ENCODE data around the gene ZNF576.

DNA sequence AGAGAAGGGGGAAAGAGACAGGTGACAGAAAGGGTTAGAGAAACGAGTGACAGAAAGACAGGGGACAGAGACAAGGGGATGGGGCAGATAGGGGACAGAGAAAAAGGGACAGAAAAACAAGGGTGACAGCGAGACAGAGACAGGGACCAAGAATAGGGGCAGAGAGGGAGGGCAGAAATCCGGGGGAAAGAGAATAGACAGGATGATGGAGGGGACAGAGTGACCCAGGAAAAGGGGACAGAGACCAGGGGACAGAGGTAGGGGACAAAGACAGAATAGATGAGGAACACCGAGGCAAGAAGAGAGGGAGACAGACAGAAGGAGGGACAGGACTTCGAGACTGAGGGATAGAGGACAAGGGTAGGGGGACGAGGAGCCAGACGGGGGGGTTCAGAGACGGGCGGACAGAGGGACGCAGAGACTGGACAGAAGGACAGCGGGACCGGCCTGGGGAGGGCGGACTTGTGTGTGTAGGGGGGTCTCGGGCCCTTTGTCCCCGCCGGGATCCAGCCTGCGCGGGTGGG lies 42.7 kb downstream of the ZNF576 start:
- TF ChIP-seq, protein P1, sequence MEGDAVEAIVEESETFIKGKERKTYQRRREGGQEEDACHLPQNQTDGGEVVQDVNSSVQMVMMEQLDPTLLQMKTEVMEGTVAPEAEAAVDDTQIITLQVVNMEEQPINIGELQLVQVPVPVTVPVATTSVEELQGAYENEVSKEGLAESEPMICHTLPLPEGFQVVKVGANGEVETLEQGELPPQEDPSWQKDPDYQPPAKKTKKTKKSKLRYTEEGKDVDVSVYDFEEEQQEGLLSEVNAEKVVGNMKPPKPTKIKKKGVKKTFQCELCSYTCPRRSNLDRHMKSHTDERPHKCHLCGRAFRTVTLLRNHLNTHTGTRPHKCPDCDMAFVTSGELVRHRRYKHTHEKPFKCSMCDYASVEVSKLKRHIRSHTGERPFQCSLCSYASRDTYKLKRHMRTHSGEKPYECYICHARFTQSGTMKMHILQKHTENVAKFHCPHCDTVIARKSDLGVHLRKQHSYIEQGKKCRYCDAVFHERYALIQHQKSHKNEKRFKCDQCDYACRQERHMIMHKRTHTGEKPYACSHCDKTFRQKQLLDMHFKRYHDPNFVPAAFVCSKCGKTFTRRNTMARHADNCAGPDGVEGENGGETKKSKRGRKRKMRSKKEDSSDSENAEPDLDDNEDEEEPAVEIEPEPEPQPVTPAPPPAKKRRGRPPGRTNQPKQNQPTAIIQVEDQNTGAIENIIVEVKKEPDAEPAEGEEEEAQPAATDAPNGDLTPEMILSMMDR (IDR thresholded peaks at IDR 0.05) = no peak
- TF ChIP-seq EP300 (IDR thresholded peaks at IDR 0.05) = no peak
- no peak for TF ChIP-seq POLR2A (IDR thresholded peaks at IDR 0.05)

Data from tibial nerve (tissue), 4 donors.